ENCODE measurements around the gene HIF1AN. TPM values are rescaled to one million over a fixed set of nuclear protein-coding genes. Genes with fewer than 3 reads are reported as not detected.

Gene HIF1AN
- total RNA-seq, 3 donors from 2014 or later (not counting 1 experiment from before 2014, with no cell fraction given) = 52.0 to 66.4 (median 58.7) TPM

DNA sequence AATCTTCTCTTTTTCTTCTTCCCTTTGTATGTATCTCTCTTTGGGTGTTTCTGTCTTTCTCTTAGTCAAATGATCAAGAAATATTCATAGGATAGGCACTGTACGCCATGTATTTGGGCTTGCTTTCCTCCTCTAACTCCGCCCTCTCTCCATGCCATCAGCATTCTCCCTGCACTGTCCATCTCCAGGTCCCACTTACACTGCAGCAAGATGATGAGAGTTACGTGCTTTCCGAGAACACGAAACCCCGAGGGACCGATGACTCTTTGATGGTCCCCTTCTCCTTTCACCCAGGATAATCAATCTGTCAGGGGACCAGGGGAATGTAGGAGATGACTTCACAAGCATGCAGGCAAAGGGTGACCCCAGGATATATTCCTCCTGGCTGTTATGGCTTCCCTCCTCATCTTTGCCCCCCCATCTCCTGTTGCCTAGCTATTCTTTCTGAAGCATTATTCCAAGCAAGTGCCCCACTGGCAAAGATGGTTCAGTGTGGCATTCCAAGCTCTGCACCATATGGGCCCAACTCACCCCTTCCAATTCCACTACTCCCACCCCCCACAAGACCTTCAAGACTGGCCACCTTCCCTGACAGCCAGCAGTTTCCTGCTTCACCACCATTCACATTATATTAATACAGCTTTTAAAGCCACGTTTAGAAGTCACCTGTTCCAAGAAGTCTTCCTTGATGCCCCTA lies 40.0 kb downstream of the HIF1AN start:
- Histone ChIP-seq H3K27me3 (ENCODE audit: control insufficient read depth, insufficient read depth, low read length) (peaks cover 3% of the 10 kb centered on the region), H3K36me3 (ENCODE audit: control insufficient read depth, insufficient read depth, low read length) (no peaks in the 10 kb centered on the region), H3K27ac (ENCODE audit: low read length) (no peak overlapping the region), H3K4me3 (ENCODE audit: low read length) (no peak overlapping the region), H3K4me1 (ENCODE audit: control insufficient read depth, insufficient read depth, low read length) (no peaks in the 10 kb centered on the region), H3K9me3 (ENCODE audit: control insufficient read depth, insufficient read depth, low read length) (no peaks in the 10 kb centered on the region)
- no peak overlapping the region for H3K27ac Mint-ChIP-seq
- intact Hi-C loops (cut with micrococcal nuclease) = no loop called here
- no peak for ATAC-seq
- peaks cover 32 to 38% of the 10 kb centered on the region in 2 donors for H3K27me3 Mint-ChIP-seq (ENCODE audit: low read depth in 2 of 2)
- no peak overlapping the region for H3K4me3 Mint-ChIP-seq
- TF ChIP-seq, protein P1, sequence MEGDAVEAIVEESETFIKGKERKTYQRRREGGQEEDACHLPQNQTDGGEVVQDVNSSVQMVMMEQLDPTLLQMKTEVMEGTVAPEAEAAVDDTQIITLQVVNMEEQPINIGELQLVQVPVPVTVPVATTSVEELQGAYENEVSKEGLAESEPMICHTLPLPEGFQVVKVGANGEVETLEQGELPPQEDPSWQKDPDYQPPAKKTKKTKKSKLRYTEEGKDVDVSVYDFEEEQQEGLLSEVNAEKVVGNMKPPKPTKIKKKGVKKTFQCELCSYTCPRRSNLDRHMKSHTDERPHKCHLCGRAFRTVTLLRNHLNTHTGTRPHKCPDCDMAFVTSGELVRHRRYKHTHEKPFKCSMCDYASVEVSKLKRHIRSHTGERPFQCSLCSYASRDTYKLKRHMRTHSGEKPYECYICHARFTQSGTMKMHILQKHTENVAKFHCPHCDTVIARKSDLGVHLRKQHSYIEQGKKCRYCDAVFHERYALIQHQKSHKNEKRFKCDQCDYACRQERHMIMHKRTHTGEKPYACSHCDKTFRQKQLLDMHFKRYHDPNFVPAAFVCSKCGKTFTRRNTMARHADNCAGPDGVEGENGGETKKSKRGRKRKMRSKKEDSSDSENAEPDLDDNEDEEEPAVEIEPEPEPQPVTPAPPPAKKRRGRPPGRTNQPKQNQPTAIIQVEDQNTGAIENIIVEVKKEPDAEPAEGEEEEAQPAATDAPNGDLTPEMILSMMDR (IDR thresholded peaks at IDR 0.05) = no peak
- DNase-seq = no peak
- H3K36me3 Mint-ChIP-seq = no peaks in the 10 kb centered on the region
- H3K4me1 Mint-ChIP-seq = no peaks in the 10 kb centered on the region
- 83% methylated on average over 8 of the region's 8 CpGs for WGBS (ENCODE audit: insufficient coverage)
- H3K9me3 Mint-ChIP-seq = no peaks in the 10 kb centered on the region

DNA sequence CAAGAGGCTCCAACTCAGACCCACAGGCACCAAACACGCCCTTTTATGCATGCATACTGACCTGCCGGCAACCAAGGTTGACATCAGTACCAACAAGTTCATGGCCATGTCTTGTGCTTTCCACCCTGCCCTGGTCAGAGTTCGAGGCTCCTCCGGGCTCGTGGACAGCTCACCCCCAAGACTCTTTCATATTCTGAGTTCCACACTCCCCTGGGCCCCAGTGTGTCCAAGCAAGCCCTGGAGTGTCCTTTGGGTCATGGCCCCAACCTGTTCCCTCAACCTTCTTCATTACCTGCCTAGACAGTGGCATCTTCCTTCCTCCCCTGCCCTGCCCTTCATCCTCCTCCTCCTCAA lies 40.5 kb downstream of the HIF1AN start:
- Mint-ChIP-seq H3K36me3 (no peaks in the 10 kb centered on the region), H3K27ac (no peak overlapping the region), H3K4me1 (no peaks in the 10 kb centered on the region), H3K4me3 (no peak overlapping the region), H3K9me3 (no peaks in the 10 kb centered on the region), H3K27me3 (ENCODE audit: low read depth in 2 of 2) (peaks cover 32 to 43% of the 10 kb centered on the region in 2 donors)
- WGBS (ENCODE audit: insufficient coverage) = 83% methylated on average over 5 of the region's 5 CpGs
- intact Hi-C loops (cut with micrococcal nuclease) = no loop called here
- ATAC-seq (peak in 1 of 3 donors; percentile 26), DNase-seq (no peak)
- H3K27ac ChIP-seq (ENCODE audit: low read length) = no peak overlapping the region
- H3K4me3 ChIP-seq (ENCODE audit: low read length) = no peak overlapping the region
- peaks cover 3% of the 10 kb centered on the region for H3K27me3 ChIP-seq (ENCODE audit: control insufficient read depth, insufficient read depth, low read length)
- TF ChIP-seq, protein P1 (IDR thresholded peaks at IDR 0.05) = no peak
- H3K4me1 ChIP-seq (ENCODE audit: control insufficient read depth, insufficient read depth, low read length) = no peaks in the 10 kb centered on the region
- no peaks in the 10 kb centered on the region for H3K9me3 ChIP-seq (ENCODE audit: control insufficient read depth, insufficient read depth, low read length)
- H3K36me3 ChIP-seq (ENCODE audit: control insufficient read depth, insufficient read depth, low read length) = no peaks in the 10 kb centered on the region

DNA sequence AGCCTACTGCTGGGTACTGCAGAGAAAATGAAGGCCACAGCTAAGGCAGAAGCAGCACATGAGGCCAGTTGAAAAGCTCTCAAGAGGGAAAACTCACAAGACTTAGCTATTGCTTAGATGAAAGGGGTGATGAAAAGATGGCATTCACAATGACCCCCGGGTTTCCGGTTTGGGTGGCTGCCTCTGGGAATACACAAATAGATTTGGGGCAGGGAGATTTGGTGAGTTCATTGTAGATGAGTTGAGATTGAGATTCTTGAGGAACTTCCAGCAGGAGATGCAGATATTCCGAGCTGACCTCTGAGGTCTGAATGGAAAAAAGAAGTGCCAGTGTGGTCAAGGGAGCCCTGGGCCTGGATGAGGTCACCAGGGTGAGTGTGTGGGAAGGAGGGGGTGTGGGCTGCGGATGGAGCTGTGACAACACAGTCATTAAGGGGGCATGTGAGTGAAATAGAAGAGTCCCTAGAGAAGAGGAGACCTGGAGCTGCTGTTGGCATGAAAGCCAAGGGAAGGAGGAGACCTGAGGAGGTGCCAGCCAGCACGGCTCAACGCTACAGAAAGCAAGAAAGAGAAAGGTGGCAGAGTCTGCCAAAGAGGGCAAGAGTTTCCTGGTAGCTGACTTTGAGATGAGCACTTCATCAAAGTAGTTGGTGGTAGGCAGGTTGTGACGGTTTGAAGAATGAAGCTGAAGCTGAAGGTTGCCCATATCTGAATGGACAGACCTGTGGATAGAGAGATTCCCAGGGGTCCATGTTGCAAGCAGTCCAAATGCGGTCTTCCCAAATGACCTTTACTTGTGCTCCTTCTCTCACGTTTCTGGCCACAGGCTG lies 43.7 kb downstream of the HIF1AN start:
- no peak overlapping the region for H3K27ac ChIP-seq (ENCODE audit: low read length)
- no peaks in the 10 kb centered on the region for H3K36me3 Mint-ChIP-seq
- H3K9me3 ChIP-seq (ENCODE audit: control insufficient read depth, insufficient read depth, low read length) = no peaks in the 10 kb centered on the region
- no peaks in the 10 kb centered on the region for H3K36me3 ChIP-seq (ENCODE audit: control insufficient read depth, insufficient read depth, low read length)
- 77% methylated on average over 9 of the region's 9 CpGs for WGBS (ENCODE audit: insufficient coverage)
- TF ChIP-seq, protein P1 (IDR thresholded peaks at IDR 0.05) = no peak
- H3K9me3 Mint-ChIP-seq = no peaks in the 10 kb centered on the region
- no peaks in the 10 kb centered on the region for H3K4me1 Mint-ChIP-seq
- H3K4me3 ChIP-seq (ENCODE audit: low read length) = no peak overlapping the region
- H3K27ac Mint-ChIP-seq = no peak overlapping the region
- ATAC-seq (no peak), DNase-seq (no peak)
- peaks cover 3% of the 10 kb centered on the region for H3K27me3 ChIP-seq (ENCODE audit: control insufficient read depth, insufficient read depth, low read length)
- H3K4me3 Mint-ChIP-seq = no peak overlapping the region
- H3K4me1 ChIP-seq (ENCODE audit: control insufficient read depth, insufficient read depth, low read length) = no peaks in the 10 kb centered on the region
- intact Hi-C loops (cut with micrococcal nuclease) = no loop called here
- peaks cover 27 to 52% of the 10 kb centered on the region in 2 donors for H3K27me3 Mint-ChIP-seq (ENCODE audit: low read depth in 2 of 2)
